Activated T-cell treated with anti-CD3 and anti-CD28 coated beads, Interleukin-2, amount 50 U/mL, for 72 hours (primary cell): ENCODE measurements around the gene RAB4A. TPM values are rescaled to one million over a fixed set of nuclear protein-coding genes. Genes with fewer than 3 reads are reported as not detected.

ENCODE experiments used
- ATAC-seq, 2 donors: fragments of 150-1000 bp; cut with Tn5 transposase; replicated peaks in 1 of 2; 2 replicates each; pipeline ENCODE4 v1.10.0; 2021; ENCODE audit warnings: moderate library complexity in 2 of 2, mild to moderate bottlenecking in 1 of 2
- DNase-seq, 2 donors: peaks; one replicate each; pipeline ENCODE4 v3.0.0; 2021 to 2022; ENCODE audit warnings: mixed read lengths in 1 of 2
- H3K27ac Mint-ChIP-seq: one replicate; pipeline ENCODE4 v1.8.0; 2022; ENCODE audit warnings: mild to moderate bottlenecking, moderate library complexity, mixed read lengths
- H3K27me3 Mint-ChIP-seq: one replicate; pipeline ENCODE4 v1.8.0; 2022; ENCODE audit warnings: low read depth, mixed read lengths
- H3K36me3 Mint-ChIP-seq, 2 donors: one replicate each; pipeline ENCODE4 v1.8.0; 2022; ENCODE audit warnings: mixed read lengths in 2 of 2, mild to moderate bottlenecking in 1 of 2; ENCODE audit not compliant: insufficient read depth in 2 of 2
- H3K4me1 Mint-ChIP-seq: one replicate; pipeline ENCODE4 v1.8.0; 2022; ENCODE audit warnings: low read depth, mixed read lengths
- H3K4me3 Mint-ChIP-seq, 2 donors: one replicate each; pipeline ENCODE4 v1.8.0; 2022; ENCODE audit warnings: mild to moderate bottlenecking in 2 of 2, mixed read lengths in 2 of 2, moderate library complexity in 2 of 2
- H3K9me3 Mint-ChIP-seq, 2 donors: one replicate each; pipeline ENCODE4 v1.8.0; 2022; ENCODE audit warnings: mixed read lengths in 2 of 2
- total RNA-seq, 2 donors: library from RNA; stranded (reverse); gene quantifications; one replicate each; pipeline ENCODE4 v1.2.3, GENCODE V29; 2022

The RAB4A gene
- total RNA-seq, 2 donors from 2014 or later, result 31.7 to 32.3 TPM

GRCh38 chr1:229251185-229251584 is 19.7 kb upstream of the RAB4A start:
- Mint-ChIP-seq H3K4me1 (peaks cover 64% of the 10 kb centered on the region), H3K36me3 (no peaks in the 10 kb centered on the region), H3K4me3 (no peak overlapping the region), H3K27ac (peak overlapping the region; percentile 29), H3K9me3 (no peaks in the 10 kb centered on the region), H3K27me3 (no peaks in the 10 kb centered on the region)
- DNase-seq (no peak), ATAC-seq (no peak)

- peaks cover 64% of the 10 kb centered on the region for H3K4me1 Mint-ChIP-seq
- H3K4me3 Mint-ChIP-seq, result peak overlapping the region in 1 of 2 donors; percentile 68
- ATAC-seq (no peak), DNase-seq (no peak)
- H3K27me3 Mint-ChIP-seq, result no peaks in the 10 kb centered on the region
- H3K9me3 Mint-ChIP-seq, result no peaks in the 10 kb centered on the region
- H3K27ac Mint-ChIP-seq, result no peak overlapping the region
- no peaks in the 10 kb centered on the region for H3K36me3 Mint-ChIP-seq
Measured at GRCh38 chr1:229252228-229252984, 18.5 kb upstream of the RAB4A start.

DNA sequence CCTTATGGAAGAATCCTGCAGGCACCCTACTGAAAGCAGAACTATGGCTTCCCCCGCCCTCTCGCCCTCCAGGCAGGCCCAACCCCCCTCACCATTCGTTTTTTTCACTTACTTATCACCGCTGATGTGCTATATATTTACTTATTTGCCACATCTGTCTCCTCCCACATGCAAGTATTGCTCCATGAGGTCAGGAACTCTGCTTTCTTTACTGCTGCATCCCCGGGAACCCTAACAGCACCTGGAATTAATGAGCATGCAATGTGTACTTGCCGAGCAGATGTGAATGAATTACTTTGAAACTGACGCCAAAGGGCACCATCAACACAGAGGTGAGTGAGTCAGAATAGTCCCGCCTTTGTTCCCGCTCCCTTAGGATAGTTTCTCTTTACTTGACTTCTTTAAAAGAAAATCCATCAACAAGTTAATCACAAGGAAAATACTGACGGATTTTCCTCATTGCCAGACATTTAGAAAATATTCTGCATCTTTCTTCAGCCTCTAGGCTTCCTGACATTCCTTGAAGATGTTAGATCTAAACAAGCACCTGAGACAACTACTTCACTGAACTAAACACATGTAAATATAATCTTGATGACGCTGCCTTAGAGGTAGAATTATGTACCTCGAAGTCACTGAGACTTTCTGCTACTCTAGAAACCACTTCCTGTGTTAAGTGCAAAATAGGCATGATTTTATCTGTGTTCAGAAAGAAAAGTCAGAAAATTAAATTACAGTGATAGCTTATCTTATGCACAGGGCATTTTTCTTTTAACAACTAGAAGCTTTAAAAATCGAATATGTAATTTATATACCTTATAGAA is 17.5 kb upstream of the RAB4A start:
- peak overlapping the region; percentile 90 for H3K27ac Mint-ChIP-seq
- DNase-seq, result no peak
- H3K27me3 Mint-ChIP-seq, result no peaks in the 10 kb centered on the region
- no peaks in the 10 kb centered on the region for H3K9me3 Mint-ChIP-seq
- H3K4me1 Mint-ChIP-seq, result peaks cover 64% of the 10 kb centered on the region
- peak overlapping the region; percentile 68 to 91 for H3K4me3 Mint-ChIP-seq
- H3K36me3 Mint-ChIP-seq, result no peaks in the 10 kb centered on the region
- ATAC-seq, result peak; percentile 79 to 82

DNA sequence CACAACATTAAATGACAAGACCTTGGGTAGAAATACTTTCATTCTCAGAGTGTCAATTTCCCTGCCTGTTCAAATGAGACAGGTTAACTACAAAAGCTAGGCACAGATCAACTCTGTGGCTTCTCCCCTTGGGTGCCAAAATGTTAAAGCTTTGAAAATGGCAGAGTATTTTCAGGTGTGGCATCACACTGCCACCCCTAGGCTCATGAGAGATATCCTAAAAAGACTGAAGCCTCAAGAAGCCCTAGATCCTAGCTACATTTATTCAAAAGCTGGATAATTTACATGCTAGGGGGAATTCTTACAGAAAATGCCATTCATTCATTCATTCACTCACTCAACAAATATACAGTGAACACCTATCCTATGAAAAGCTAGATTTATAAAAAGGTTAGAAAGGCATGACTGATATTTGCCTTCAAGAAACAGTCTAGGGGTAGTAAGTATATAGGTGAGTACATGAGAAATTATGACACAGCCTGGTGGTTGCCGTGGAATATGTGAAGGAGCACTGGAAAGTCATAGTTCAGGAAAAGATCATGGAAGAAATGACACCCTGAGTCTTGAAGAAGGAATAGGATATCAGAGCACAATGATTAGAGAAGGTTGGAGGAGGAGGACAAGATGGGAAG is 15.9 kb upstream of the RAB4A start:
- H3K27ac Mint-ChIP-seq, result no peak overlapping the region
- peak overlapping the region in 1 of 2 donors; percentile 59 for H3K4me3 Mint-ChIP-seq
- ATAC-seq, result peak; percentile 50 to 60
- no peaks in the 10 kb centered on the region for H3K9me3 Mint-ChIP-seq
- no peaks in the 10 kb centered on the region for H3K27me3 Mint-ChIP-seq
- H3K4me1 Mint-ChIP-seq, result peaks cover 48% of the 10 kb centered on the region
- no peaks in the 10 kb centered on the region for H3K36me3 Mint-ChIP-seq
- no peak for DNase-seq

DNA sequence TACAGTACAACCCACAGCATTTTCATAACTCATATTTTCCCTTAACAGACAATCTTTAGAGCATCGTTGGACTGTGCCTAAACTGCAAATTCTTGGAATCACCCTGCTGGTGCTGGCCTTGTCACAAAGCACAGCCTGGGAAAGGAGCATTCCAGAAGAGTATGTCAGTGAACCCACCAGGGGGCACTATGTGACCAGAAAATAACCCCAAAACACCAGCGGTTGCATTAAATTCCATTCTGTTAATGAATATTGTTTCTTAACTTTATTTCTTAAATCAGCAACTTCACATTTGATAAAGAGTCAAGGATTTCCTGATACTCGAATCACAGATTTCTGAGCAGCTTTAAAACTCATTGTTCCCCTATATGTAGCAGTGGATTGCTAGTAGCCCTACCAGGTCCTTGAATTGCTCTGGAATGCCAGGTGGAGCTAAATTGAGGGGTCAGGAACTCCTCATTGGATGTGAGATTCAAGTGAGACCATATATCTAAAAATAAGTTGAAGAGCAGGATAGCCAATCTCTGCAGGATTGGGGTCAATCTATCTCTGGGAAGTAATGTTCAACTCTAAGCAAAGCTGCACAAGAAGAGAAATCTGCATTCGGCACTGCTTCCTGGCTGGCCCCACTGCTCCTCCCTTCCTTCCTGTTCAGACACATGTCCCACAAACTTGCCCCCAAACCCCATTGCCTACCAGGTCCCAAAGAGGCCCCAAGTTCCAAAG is 12.7 kb upstream of the RAB4A start:
- no peak overlapping the region for H3K4me3 Mint-ChIP-seq

GRCh38 chr1:229258757-229259060 is 12.2 kb upstream of the RAB4A start:
- H3K27me3 Mint-ChIP-seq, result no peaks in the 10 kb centered on the region
- no peaks in the 10 kb centered on the region for H3K36me3 Mint-ChIP-seq
- H3K27ac Mint-ChIP-seq, result no peak overlapping the region
- H3K4me3 Mint-ChIP-seq, result no peak overlapping the region
- H3K9me3 Mint-ChIP-seq, result no peaks in the 10 kb centered on the region
- ATAC-seq (no peak), DNase-seq (no peak)
- H3K4me1 Mint-ChIP-seq, result peaks cover 15% of the 10 kb centered on the region

More for the DNA sequence above, 12.7 kb upstream of the RAB4A start:
- DNase-seq, result peak; percentile 44 to 66
- peak in 1 of 2 donors; percentile 36 for ATAC-seq
- no peak overlapping the region for H3K27ac Mint-ChIP-seq
- peaks cover 20% of the 10 kb centered on the region for H3K4me1 Mint-ChIP-seq
- H3K36me3 Mint-ChIP-seq, result no peaks in the 10 kb centered on the region
- no peaks in the 10 kb centered on the region for H3K9me3 Mint-ChIP-seq
- no peaks in the 10 kb centered on the region for H3K27me3 Mint-ChIP-seq

DNA sequence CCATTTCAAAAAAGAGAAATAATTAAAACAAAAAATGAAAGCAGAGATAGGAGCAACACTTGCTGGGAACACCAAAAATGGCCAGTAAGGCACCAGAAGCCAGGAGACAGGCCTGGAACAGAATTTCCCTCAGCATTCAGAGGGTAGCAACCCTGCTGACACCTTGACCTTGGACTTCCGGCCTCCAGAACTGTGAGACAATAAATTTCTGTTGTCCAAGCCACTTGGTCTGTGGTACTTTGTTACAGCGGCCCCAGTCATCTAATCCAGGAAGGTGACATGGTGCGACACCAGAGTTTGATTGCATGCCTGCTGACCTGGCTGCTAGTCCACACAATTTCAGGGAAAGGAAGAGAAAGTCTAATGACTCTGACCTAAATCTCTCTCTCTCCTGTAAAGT is 10.6 kb upstream of the RAB4A start:
- no peaks in the 10 kb centered on the region for H3K9me3 Mint-ChIP-seq
- no peak overlapping the region for H3K27ac Mint-ChIP-seq
- no peaks in the 10 kb centered on the region for H3K36me3 Mint-ChIP-seq
- ATAC-seq (no peak), DNase-seq (no peak)
- no peaks in the 10 kb centered on the region for H3K27me3 Mint-ChIP-seq
- H3K4me1 Mint-ChIP-seq, result peaks cover 3% of the 10 kb centered on the region
- H3K4me3 Mint-ChIP-seq, result no peak overlapping the region

DNA sequence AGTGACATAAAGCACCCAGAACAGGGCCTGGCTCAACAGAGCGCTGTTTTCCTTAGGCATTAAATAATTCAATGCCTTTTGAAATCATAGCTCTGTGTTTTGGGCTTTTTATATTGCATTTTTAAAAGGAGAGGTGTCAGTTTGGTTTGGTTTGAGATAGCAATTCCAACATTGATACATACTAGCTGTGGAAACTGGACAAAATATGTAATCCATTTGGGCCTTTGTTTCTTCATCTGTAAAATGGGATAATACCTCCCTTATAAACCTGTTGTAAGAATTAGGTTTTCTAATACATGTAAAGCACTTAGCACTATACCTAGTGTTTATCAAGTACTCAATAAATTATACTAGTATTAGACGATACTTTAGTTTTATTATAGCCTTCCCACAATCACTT is 8.7 kb upstream of the RAB4A start:
- no peak for DNase-seq
- no peak overlapping the region for H3K4me3 Mint-ChIP-seq
- no peak for ATAC-seq
- H3K27me3 Mint-ChIP-seq, result no peaks in the 10 kb centered on the region
- H3K27ac Mint-ChIP-seq, result no peak overlapping the region
- H3K9me3 Mint-ChIP-seq, result peaks cover 2 to 3% of the 10 kb centered on the region in 2 donors
- H3K36me3 Mint-ChIP-seq, result peaks cover 3 to 4% of the 10 kb centered on the region in 2 donors
- peaks cover 13% of the 10 kb centered on the region for H3K4me1 Mint-ChIP-seq

DNA sequence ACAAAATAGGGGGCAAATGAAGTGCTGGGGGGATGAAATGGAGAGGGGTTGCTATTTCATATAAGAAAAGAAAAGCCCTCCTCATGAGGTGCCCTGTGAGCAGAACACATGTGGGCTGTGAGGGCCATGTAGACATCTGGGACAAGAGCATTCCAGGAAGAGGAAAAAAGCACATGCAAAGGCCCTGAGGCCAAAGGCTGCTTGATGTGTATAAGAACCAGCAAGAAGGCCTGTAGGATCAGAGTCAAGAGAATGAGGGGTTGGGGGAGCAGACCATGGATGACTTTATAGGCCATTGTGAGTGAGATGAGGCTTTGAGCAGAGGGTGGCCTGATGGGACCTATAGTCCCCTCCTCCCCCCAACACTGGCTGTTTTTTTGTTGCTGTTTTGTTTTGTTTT is 7.7 kb upstream of the RAB4A start:
- H3K27ac Mint-ChIP-seq, result no peak overlapping the region
- no peaks in the 10 kb centered on the region for H3K27me3 Mint-ChIP-seq
- H3K4me3 Mint-ChIP-seq, result no peak overlapping the region
- no peak for ATAC-seq
- peaks cover 2 to 3% of the 10 kb centered on the region in 2 donors for H3K9me3 Mint-ChIP-seq
- H3K4me1 Mint-ChIP-seq, result peaks cover 13% of the 10 kb centered on the region
- no peak for DNase-seq
- peaks cover 4% of the 10 kb centered on the region in 2 donors for H3K36me3 Mint-ChIP-seq

DNA sequence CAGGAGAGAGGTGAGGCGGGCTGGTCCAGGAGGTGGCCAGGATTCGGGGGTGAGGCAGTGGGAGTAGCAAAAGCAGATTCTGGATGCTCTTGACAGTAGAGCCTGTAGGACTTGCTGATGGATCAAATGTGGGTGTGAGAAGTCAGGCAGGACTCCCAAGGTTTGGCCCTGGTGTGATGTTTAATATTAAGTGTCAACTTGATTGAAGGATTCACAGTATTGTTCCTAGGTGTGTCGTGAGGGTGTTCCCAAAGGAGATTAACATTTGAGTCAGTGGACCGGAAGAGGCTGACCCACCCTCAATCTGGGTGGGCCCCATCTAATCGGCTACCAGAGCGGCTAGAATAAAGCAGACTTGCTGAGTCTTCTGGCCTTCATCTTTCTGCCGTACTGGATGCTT is 6.8 kb upstream of the RAB4A start:
- no peak for DNase-seq
- Mint-ChIP-seq H3K27me3 (no peaks in the 10 kb centered on the region), H3K9me3 (peaks cover 2 to 3% of the 10 kb centered on the region in 2 donors), H3K4me3 (no peak overlapping the region), H3K36me3 (peaks cover 4% of the 10 kb centered on the region in 2 donors), H3K4me1 (peaks cover 13% of the 10 kb centered on the region), H3K27ac (no peak overlapping the region)
- no peak for ATAC-seq

DNA sequence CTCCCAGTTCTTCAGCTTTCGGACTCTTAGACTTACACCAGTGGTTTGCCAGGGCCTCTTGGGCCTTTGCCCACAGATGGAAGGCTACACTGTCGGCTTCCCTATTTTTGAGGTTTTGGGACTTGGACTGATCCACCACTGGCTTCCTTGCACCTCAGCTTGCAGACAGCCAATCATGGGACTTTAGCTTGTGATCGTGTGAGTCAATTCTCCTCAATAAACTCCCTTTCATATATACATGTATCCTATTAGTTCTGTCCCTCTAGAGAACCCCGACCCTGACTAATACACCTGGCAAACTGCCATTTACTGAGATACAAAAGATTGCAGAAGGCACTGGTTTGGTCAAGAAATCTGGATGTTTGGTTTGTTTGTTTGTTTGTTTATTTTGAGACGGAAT is 6.4 kb upstream of the RAB4A start:
- Mint-ChIP-seq H3K9me3 (peaks cover 2 to 3% of the 10 kb centered on the region in 2 donors), H3K27me3 (no peaks in the 10 kb centered on the region), H3K36me3 (peaks cover 4% of the 10 kb centered on the region in 2 donors), H3K27ac (no peak overlapping the region), H3K4me1 (peaks cover 13% of the 10 kb centered on the region), H3K4me3 (no peak overlapping the region)
- no peak for DNase-seq
- ATAC-seq, result no peak

DNA sequence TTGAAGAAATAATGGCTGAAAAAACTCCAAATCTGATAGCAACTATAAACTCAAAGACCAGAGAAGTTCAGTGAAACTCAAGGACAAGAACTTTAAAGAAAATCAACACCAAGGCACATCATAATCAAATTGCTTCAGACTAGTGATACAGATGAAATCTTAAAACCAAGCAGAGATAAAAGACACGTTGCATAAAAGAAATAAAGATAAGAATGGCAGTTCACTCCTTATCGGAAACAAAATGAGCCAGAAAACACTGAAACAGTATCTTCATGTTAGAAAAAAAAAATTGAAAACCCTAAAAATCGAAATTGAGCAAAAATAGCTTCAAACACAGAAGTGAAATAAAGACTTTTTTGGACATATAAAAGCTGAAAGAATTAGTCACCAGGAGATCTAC is 4.6 kb upstream of the RAB4A start:
- DNase-seq (no peak), ATAC-seq (no peak)
- Mint-ChIP-seq H3K9me3 (peaks cover 2 to 3% of the 10 kb centered on the region in 2 donors), H3K27me3 (no peaks in the 10 kb centered on the region), H3K36me3 (peaks cover 4 to 7% of the 10 kb centered on the region in 2 donors), H3K27ac (no peak overlapping the region), H3K4me1 (peaks cover 13% of the 10 kb centered on the region), H3K4me3 (no peak overlapping the region)
